Lower leg skin (tissue), 3 donors: ENCODE data around the gene RAD51B.

ENCODE experiments used
- POLR2A ChIP-seq, 2 donors: fragments of 450-650 bp; IDR thresholded peaks; one replicate each; pipeline ENCODE4 v1.6.1; 2016 to 2017; ENCODE audit warnings: antibody characterized with exemption in 2 of 2, mild to moderate bottlenecking in 1 of 2, moderate library complexity in 1 of 2
- TF ChIP-seq, protein P1 (sequence below), 3 donors: fragments of 450-650 bp; IDR thresholded peaks; one replicate each; pipeline ENCODE4 v1.5.1; 2016; ENCODE audit warnings: antibody characterized with exemption in 3 of 3, mild to moderate bottlenecking in 3 of 3, moderate library complexity in 2 of 3

- TF ChIP-seq, protein P1, sequence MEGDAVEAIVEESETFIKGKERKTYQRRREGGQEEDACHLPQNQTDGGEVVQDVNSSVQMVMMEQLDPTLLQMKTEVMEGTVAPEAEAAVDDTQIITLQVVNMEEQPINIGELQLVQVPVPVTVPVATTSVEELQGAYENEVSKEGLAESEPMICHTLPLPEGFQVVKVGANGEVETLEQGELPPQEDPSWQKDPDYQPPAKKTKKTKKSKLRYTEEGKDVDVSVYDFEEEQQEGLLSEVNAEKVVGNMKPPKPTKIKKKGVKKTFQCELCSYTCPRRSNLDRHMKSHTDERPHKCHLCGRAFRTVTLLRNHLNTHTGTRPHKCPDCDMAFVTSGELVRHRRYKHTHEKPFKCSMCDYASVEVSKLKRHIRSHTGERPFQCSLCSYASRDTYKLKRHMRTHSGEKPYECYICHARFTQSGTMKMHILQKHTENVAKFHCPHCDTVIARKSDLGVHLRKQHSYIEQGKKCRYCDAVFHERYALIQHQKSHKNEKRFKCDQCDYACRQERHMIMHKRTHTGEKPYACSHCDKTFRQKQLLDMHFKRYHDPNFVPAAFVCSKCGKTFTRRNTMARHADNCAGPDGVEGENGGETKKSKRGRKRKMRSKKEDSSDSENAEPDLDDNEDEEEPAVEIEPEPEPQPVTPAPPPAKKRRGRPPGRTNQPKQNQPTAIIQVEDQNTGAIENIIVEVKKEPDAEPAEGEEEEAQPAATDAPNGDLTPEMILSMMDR (IDR thresholded peaks at IDR 0.05): no peak
- TF ChIP-seq POLR2A (IDR thresholded peaks at IDR 0.05): no peak
These were observed 847.8 kb downstream of the RAD51B start for GRCh38 chr14:68667313-68667791.
